HepG2 (cell line): ENCODE results near the gene EIF2AK2.

Experiments
- ARNTL ChIP-seq: sonication (generic); formaldehyde crosslinking; IDR thresholded peaks from 2 replicates; pipeline ENCODE4 v1.4.0; 2020; ENCODE audit warnings: mild to moderate bottlenecking, missing genetic modification reagents
- EED ChIP-seq: sonication (generic); formaldehyde crosslinking; IDR thresholded peaks from 2 replicates; pipeline ENCODE4 v1.5.0; 2020; ENCODE audit warnings: mild to moderate bottlenecking, missing genetic modification reagents
- EZH2 ChIP-seq: conservative IDR thresholded peaks from 2 replicates; pipeline ENCODE4 v1.6.1; 2012; ENCODE audit warnings: mild to moderate bottlenecking, low read depth, low read length, moderate library complexity
- POLR2A ChIP-seq, 2 experiments: IDR thresholded peaks; 2 replicates each; pipeline ENCODE4 v1.6.1; 2011; ENCODE audit warnings: low read depth in 2 of 2, low read length in 2 of 2, mild to moderate bottlenecking in 1 of 2, moderate library complexity in 1 of 2; ENCODE audit not compliant: insufficient read depth in 1 of 2
- SMARCC2 ChIP-seq: fragments of 450-650 bp; IDR thresholded peaks from 2 replicates; pipeline ENCODE4 v1.6.1; 2017; ENCODE audit warnings: antibody characterized with exemption, mild to moderate bottlenecking
- SOX5 ChIP-seq: IDR thresholded peaks from 2 replicates; pipeline ENCODE4 v1.6.1; 2016; ENCODE audit warnings: borderline replicate concordance
- TBP ChIP-seq: sonication (generic); formaldehyde crosslinking; IDR thresholded peaks from 2 replicates; pipeline ENCODE4 v1.5.0; 2020; ENCODE audit warnings: missing genetic modification reagents
- ZNF12 ChIP-seq: sonication (generic); formaldehyde crosslinking; IDR thresholded peaks from 2 replicates; pipeline ENCODE4 v1.5.0; 2020; ENCODE audit warnings: missing genetic modification reagents
- TF ChIP-seq, protein P1 (sequence below): sonication (generic); formaldehyde crosslinking; IDR thresholded peaks from 2 replicates; pipeline ENCODE4 v1.4.0; 2020; ENCODE audit warnings: missing genetic modification reagents, mild to moderate bottlenecking, borderline replicate concordance

- no peak for TF ChIP-seq SMARCC2
- TF ChIP-seq, protein P1, sequence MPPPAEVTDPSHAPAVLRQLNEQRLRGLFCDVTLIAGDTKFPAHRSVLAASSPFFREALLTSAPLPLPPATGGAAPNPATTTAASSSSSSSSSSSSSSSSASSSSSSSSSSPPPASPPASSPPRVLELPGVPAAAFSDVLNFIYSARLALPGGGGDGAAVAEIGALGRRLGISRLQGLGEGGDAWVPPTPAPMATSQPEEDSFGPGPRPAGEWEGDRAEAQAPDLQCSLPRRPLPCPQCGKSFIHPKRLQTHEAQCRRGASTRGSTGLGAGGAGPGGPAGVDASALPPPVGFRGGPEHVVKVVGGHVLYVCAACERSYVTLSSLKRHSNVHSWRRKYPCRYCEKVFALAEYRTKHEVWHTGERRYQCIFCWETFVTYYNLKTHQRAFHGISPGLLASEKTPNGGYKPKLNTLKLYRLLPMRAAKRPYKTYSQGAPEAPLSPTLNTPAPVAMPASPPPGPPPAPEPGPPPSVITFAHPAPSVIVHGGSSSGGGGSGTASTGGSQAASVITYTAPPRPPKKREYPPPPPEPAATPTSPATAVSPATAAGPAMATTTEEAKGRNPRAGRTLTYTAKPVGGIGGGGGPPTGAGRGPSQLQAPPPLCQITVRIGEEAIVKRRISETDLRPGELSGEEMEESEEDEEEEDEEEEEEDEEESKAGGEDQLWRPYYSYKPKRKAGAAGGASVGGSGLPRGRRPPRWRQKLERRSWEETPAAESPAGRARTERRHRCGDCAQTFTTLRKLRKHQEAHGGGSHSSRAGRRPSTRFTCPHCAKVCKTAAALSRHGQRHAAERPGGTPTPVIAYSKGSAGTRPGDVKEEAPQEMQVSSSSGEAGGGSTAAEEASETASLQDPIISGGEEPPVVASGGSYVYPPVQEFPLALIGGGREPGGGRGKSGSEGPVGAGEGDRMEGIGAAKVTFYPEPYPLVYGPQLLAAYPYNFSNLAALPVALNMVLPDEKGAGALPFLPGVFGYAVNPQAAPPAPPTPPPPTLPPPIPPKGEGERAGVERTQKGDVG = no peak
- no peak for TF ChIP-seq EED (CRISPR knock-in tag)
- no peak for TF ChIP-seq SOX5 (CRISPR knock-in tag)
- TF ChIP-seq ARNTL (CRISPR knock-in tag) = no peak
- TF ChIP-seq TBP (CRISPR knock-in tag) = no peak
- TF ChIP-seq EZH2 = no peak
- no peak for TF ChIP-seq ZNF12
- no peak for TF ChIP-seq POLR2A (IDR thresholded peaks at IDR 0.05; ENCODE audit: insufficient read depth in 1 of 2, low read depth in 2 of 2, low read length in 2 of 2)
Observed at GRCh38 chr2:37119157-37119556, 37.6 kb downstream of the EIF2AK2 start.
